Measurements from ENCODE around the gene FXR2. TPM values are rescaled to one million over a fixed set of nuclear protein-coding genes. Genes with fewer than 3 reads are reported as not detected.
A peak's percentile ranks its signal among the peaks of the same experiment; 100 is the strongest.

FXR2 gene
- total and polyA plus RNA-seq, 4 donors, result 6.8 to 18.3 (median 14.8) TPM

DNA sequence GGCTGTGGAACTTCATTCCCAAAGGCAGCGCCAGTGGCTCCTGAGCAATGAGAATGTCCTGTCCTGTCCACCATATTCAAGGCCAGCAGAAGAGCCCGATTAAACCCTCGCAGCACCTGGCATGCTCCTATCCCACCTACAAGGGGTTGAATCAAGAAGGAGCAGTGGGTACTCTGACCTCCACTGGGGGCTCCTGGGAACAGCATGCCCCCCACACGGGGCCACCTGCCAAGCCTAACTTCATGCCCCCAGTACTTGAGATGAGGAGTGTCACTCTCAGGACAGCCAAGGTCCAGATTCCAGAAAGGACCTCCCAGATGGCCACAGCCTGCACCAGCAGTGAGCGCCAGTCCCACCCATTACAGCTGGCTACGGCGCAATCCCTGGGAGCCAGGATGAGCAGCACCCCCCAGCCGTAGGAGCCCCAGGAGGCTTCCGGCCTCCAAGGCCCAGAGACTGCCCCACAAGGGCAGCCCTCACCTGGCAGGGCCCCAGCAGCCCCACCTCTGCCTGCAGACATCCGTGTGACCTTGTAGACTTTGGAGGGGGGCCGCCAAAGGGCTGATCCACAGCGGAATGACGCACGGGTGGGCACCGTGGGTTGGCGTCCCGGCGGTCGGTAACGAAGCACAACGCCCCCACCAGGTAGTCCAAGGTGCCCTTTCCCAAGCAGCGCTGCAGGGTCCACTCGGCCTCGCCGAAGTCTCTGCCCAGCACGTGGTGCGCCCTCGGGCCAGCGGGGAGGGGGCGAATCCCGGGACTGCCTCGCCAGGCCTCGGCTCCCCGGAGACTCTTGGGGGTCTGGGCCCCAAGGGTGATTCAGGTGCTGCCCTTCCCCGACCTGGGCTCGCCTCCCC lies 32.1 kb downstream of the FXR2 start:
- Histone ChIP-seq H3K27me3 (ENCODE audit: control insufficient read depth in 4 of 4, insufficient read depth in 4 of 4, low read length in 3 of 4) (no peaks in the 10 kb centered on the region), H3K4me1 (ENCODE audit: control insufficient read depth in 4 of 4, insufficient read depth in 4 of 4, low read length in 3 of 4) (peaks cover 15 to 56% (median 38%) of the 10 kb centered on the region in 4 donors), H3K4me3 (ENCODE audit: low read depth in 1 of 3, low read length in 3 of 3) (peak overlapping the region; percentile 40 to 84 (median 78)), H3K9ac (ENCODE audit: low read depth in 1 of 2, low read length in 2 of 2) (no peak overlapping the region), H3K27ac (ENCODE audit: low read depth in 1 of 2, low read length in 2 of 2) (peak overlapping the region; percentile 94 to 95), H3K36me3 (ENCODE audit: control insufficient read depth in 4 of 4, insufficient read depth in 3 of 4, low read depth in 1 of 4, low read length in 3 of 4) (peaks cover 10 to 13% (median 10%) of the 10 kb centered on the region in 4 donors), H3K9me3 (ENCODE audit: control insufficient read depth in 4 of 4, low read length in 3 of 4) (no peaks in the 10 kb centered on the region)
- TF ChIP-seq FOXA2 (IDR thresholded peaks at IDR 0.05), result no peak
- no peak for TF ChIP-seq RAD21 (IDR thresholded peaks at IDR 0.05)
- TF ChIP-seq HNF4G (IDR thresholded peaks at IDR 0.05), result no peak
- TF ChIP-seq SP1 (IDR thresholded peaks at IDR 0.05), result no peak
- TF ChIP-seq FOXA1 (IDR thresholded peaks at IDR 0.05), result no peak
- TF ChIP-seq HNF4A (conservative IDR thresholded peaks at IDR 0.05), result no peak
- TF ChIP-seq RXRA (IDR thresholded peaks at IDR 0.05), result no peak
- TF ChIP-seq TAF1 (conservative IDR thresholded peaks at IDR 0.05), result no peak
- TF ChIP-seq, protein P1, sequence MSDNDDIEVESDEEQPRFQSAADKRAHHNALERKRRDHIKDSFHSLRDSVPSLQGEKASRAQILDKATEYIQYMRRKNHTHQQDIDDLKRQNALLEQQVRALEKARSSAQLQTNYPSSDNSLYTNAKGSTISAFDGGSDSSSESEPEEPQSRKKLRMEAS (IDR thresholded peaks at IDR 0.05), result no peak
- TF ChIP-seq, protein P2, sequence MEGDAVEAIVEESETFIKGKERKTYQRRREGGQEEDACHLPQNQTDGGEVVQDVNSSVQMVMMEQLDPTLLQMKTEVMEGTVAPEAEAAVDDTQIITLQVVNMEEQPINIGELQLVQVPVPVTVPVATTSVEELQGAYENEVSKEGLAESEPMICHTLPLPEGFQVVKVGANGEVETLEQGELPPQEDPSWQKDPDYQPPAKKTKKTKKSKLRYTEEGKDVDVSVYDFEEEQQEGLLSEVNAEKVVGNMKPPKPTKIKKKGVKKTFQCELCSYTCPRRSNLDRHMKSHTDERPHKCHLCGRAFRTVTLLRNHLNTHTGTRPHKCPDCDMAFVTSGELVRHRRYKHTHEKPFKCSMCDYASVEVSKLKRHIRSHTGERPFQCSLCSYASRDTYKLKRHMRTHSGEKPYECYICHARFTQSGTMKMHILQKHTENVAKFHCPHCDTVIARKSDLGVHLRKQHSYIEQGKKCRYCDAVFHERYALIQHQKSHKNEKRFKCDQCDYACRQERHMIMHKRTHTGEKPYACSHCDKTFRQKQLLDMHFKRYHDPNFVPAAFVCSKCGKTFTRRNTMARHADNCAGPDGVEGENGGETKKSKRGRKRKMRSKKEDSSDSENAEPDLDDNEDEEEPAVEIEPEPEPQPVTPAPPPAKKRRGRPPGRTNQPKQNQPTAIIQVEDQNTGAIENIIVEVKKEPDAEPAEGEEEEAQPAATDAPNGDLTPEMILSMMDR (IDR thresholded peaks at IDR 0.05; ENCODE audit: low read depth, low read length, missing input control), result no peak
- no peak for TF ChIP-seq NR2F2 (IDR thresholded peaks at IDR 0.05)
- no peak for TF ChIP-seq GABPA (IDR thresholded peaks at IDR 0.05 in 1 of 2, conservative IDR thresholded peaks at IDR 0.05 in 1 of 2)
- TF ChIP-seq, protein P3, sequence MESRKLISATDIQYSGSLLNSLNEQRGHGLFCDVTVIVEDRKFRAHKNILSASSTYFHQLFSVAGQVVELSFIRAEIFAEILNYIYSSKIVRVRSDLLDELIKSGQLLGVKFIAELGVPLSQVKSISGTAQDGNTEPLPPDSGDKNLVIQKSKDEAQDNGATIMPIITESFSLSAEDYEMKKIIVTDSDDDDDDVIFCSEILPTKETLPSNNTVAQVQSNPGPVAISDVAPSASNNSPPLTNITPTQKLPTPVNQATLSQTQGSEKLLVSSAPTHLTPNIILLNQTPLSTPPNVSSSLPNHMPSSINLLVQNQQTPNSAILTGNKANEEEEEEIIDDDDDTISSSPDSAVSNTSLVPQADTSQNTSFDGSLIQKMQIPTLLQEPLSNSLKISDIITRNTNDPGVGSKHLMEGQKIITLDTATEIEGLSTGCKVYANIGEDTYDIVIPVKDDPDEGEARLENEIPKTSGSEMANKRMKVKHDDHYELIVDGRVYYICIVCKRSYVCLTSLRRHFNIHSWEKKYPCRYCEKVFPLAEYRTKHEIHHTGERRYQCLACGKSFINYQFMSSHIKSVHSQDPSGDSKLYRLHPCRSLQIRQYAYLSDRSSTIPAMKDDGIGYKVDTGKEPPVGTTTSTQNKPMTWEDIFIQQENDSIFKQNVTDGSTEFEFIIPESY (IDR thresholded peaks at IDR 0.05), result no peak
- 87% methylated on average over 36 of the region's 36 CpGs for WGBS
- no peak for DNase-seq (ENCODE audit: low spot score)

DNA sequence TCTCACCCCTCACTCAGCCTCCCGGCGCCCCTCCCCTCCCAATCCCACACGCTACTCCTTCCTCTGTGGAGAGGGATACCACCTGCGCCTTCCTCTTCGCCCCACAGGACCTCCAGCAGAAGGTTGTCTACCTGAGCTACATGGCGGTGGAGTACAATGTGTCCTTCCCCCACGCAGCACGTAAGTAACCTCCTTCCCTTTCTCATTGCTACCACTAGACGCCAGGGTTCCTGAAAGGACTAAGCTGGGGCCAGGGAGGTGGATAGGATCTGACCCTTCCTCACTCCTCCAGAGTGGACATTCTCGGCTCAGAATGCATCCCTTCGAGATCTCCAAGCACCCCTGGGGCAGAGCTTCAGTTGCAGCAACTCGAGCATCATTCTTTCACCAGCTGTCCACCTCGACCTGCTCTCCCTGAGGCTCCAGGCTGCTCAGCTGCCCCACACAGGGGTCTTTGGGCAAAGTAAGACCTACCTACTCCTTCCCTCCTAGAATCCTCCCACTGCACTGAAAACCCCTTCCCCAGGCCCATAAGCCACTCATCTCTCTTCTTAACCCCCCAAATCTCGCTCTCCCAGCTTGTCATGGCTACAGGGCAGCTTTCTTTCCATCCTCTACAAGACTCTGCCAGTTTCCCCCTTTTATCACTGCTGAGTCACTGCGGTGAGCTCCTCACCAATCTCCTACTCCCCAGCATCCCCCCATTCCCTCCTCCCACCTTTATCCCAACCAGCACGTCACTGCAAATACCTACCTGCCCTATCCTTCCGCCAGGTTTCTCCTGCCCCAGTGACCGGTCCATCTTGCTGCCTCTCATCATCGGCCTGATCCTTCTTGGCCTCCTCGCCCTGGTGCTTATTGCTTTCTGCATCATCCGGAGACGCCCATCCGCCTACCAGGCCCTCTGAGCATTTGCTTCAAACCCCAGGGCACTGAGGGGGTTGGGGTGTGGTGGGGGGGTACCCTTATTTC lies 33.8 kb downstream of the FXR2 start:
- WGBS, result 90% methylated on average over 23 of the region's 23 CpGs
- DNase-seq (ENCODE audit: low spot score), result no peak
- H3K4me3 ChIP-seq (ENCODE audit: low read depth in 1 of 3, low read length in 3 of 3), result peak overlapping the region in 2 of 3 donors; percentile 25 to 36
- peak overlapping the region; percentile 82 to 96 for H3K27ac ChIP-seq (ENCODE audit: low read depth in 1 of 2, low read length in 2 of 2)
- H3K27me3 ChIP-seq (ENCODE audit: control insufficient read depth in 4 of 4, insufficient read depth in 4 of 4, low read length in 3 of 4), result no peaks in the 10 kb centered on the region
- no peak overlapping the region for H3K9ac ChIP-seq (ENCODE audit: low read depth in 1 of 2, low read length in 2 of 2)
- no peaks in the 10 kb centered on the region for H3K9me3 ChIP-seq (ENCODE audit: control insufficient read depth in 4 of 4, low read length in 3 of 4)
- H3K36me3 ChIP-seq (ENCODE audit: control insufficient read depth in 4 of 4, insufficient read depth in 3 of 4, low read depth in 1 of 4, low read length in 3 of 4), result peaks cover 15 to 25% (median 23%) of the 10 kb centered on the region in 4 donors
- H3K4me1 ChIP-seq (ENCODE audit: control insufficient read depth in 4 of 4, insufficient read depth in 4 of 4, low read length in 3 of 4), result peaks cover 18 to 70% (median 44%) of the 10 kb centered on the region in 4 donors
- no peak for TF ChIP-seq RXRA (IDR thresholded peaks at IDR 0.05)
- TF ChIP-seq, protein P4, sequence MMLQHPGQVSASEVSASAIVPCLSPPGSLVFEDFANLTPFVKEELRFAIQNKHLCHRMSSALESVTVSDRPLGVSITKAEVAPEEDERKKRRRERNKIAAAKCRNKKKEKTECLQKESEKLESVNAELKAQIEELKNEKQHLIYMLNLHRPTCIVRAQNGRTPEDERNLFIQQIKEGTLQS (IDR thresholded peaks at IDR 0.05), result no peak
- no peak for TF ChIP-seq FOXA1 (IDR thresholded peaks at IDR 0.05)
- TF ChIP-seq JUND (IDR thresholded peaks at IDR 0.05), result no peak
- TF ChIP-seq GABPA (IDR thresholded peaks at IDR 0.05 in 1 of 2, conservative IDR thresholded peaks at IDR 0.05 in 1 of 2), result no peak
- TF ChIP-seq, protein P5, sequence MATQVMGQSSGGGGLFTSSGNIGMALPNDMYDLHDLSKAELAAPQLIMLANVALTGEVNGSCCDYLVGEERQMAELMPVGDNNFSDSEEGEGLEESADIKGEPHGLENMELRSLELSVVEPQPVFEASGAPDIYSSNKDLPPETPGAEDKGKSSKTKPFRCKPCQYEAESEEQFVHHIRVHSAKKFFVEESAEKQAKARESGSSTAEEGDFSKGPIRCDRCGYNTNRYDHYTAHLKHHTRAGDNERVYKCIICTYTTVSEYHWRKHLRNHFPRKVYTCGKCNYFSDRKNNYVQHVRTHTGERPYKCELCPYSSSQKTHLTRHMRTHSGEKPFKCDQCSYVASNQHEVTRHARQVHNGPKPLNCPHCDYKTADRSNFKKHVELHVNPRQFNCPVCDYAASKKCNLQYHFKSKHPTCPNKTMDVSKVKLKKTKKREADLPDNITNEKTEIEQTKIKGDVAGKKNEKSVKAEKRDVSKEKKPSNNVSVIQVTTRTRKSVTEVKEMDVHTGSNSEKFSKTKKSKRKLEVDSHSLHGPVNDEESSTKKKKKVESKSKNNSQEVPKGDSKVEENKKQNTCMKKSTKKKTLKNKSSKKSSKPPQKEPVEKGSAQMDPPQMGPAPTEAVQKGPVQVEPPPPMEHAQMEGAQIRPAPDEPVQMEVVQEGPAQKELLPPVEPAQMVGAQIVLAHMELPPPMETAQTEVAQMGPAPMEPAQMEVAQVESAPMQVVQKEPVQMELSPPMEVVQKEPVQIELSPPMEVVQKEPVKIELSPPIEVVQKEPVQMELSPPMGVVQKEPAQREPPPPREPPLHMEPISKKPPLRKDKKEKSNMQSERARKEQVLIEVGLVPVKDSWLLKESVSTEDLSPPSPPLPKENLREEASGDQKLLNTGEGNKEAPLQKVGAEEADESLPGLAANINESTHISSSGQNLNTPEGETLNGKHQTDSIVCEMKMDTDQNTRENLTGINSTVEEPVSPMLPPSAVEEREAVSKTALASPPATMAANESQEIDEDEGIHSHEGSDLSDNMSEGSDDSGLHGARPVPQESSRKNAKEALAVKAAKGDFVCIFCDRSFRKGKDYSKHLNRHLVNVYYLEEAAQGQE (IDR thresholded peaks at IDR 0.05), result no peak
- TF ChIP-seq YY1 (IDR thresholded peaks at IDR 0.05), result no peak
- TF ChIP-seq SP1 (IDR thresholded peaks at IDR 0.05), result no peak
- TF ChIP-seq, protein P1 (IDR thresholded peaks at IDR 0.05), result no peak
- no peak for TF ChIP-seq EGR1 (IDR thresholded peaks at IDR 0.05; ENCODE audit: low read depth in 2 of 2)
- no peak for TF ChIP-seq RAD21 (IDR thresholded peaks at IDR 0.05)
- no peak for TF ChIP-seq HNF4A (conservative IDR thresholded peaks at IDR 0.05)
- no peak for TF ChIP-seq TAF1 (conservative IDR thresholded peaks at IDR 0.05)
- TF ChIP-seq FOXA2 (IDR thresholded peaks at IDR 0.05), result no peak
- TF ChIP-seq HNF4G (IDR thresholded peaks at IDR 0.05), result no peak

All from liver (tissue), 9 donors.